BLaER1 (cell line): ENCODE data around the gene CDH13.

Source experiments
- H3K27ac ChIP-seq: shearing (Covaris generic); formaldehyde crosslinking; 2 replicates; pipeline ENCODE4 v1.8.1; 2022
- H3K27me3 ChIP-seq: shearing (Covaris generic); formaldehyde crosslinking; 2 replicates; pipeline ENCODE4 v1.8.1; 2022
- H3K36me3 ChIP-seq: shearing (Covaris generic); formaldehyde crosslinking; 2 replicates; pipeline ENCODE4 v1.8.1; 2022
- H3K4me1 ChIP-seq: shearing (Covaris generic); formaldehyde crosslinking; 2 replicates; pipeline ENCODE4 v1.8.1; 2022
- H3K4me2 ChIP-seq: shearing (Covaris generic); formaldehyde crosslinking; 2 replicates; pipeline ENCODE4 v1.8.1; 2022
- H3K4me3 ChIP-seq: shearing (Covaris generic); formaldehyde crosslinking; 2 replicates; pipeline ENCODE4 v1.8.1; 2022
- H3K9ac ChIP-seq: shearing (Covaris generic); formaldehyde crosslinking; 2 replicates; pipeline ENCODE4 v1.8.1; 2022
- H3K9me3 ChIP-seq: shearing (Covaris generic); formaldehyde crosslinking; 2 replicates; pipeline ENCODE4 v1.8.1; 2022
- H4K20me1 ChIP-seq: shearing (Covaris generic); formaldehyde crosslinking; 2 replicates; pipeline ENCODE4 v1.8.1; 2022
- Cebpa-rat ChIP-seq: shearing (Covaris generic); IDR thresholded peaks from 2 replicates; pipeline ENCODE4 v1.8.1; 2022

Gene CDH13

DNA sequence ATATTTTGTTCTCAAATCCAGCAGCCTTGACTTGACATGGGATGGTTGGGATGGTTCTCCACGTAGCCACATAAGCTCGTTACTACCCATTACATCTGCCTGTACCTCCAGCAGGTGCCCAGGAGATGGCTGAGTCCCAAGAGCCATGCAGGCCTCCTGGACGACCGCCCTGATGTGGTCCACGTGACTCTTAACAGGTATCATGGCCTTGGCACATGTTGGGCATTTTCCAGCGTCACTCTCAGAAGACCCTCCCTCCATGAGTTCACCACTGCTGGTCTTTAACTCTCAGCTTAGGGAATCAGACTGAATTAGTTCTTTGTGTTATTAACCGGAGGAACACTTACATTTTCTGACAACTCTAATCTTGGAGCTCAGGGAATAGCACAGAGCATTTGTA lies 161.5 kb downstream of the CDH13 start:
- no peak for TF ChIP-seq Cebpa-rat
- H3K4me2 ChIP-seq: no peak overlapping the region
- H3K27me3 ChIP-seq: no peaks in the 10 kb centered on the region
- H4K20me1 ChIP-seq: no peaks in the 10 kb centered on the region
- no peak overlapping the region for H3K27ac ChIP-seq
- no peaks in the 10 kb centered on the region for H3K36me3 ChIP-seq
- H3K9me3 ChIP-seq: no peaks in the 10 kb centered on the region
- peaks cover 12% of the 10 kb centered on the region for H3K4me1 ChIP-seq
- H3K9ac ChIP-seq: no peak overlapping the region
- no peak overlapping the region for H3K4me3 ChIP-seq

DNA sequence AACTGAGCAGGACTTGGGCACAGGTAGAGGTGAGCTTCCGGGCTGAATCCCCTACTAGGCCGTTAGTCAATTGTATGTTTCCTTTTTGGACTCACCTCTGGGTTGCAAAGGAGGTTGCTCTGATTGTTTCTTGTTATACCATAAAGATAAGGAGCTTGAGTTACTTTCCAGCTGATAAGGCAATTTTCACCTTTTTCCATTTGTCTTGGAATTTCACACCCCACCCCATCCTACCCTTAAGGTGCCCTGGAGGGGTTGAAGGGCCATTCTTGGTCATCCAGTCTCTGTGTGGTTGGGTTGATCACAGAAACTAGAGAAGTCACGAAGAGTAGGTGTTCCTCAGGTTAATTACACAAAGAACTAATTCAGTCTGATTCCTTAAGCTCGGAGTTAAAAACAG lies 162.2 kb downstream of the CDH13 start:
- TF ChIP-seq Cebpa-rat: no peak
- Histone ChIP-seq H3K27me3 (no peaks in the 10 kb centered on the region), H3K4me3 (no peak overlapping the region)

DNA sequence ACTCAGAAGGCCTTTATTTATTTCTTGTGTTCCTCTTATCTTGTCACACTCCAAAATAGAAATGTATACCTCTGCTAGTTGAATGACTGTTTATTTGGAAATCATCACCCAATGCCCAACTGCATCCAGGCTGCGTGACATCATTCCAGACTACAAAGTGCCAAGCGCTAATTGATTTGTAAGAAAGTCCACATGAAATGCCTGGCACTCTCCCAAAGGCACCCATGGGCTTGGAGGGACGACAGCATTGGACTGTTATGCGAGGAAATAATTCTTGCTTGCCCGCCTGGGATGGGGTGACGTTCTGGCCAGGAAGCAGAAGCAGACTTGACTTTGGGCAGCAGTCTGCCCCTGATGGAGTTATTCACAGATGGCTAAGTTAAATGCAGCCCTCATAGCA lies 165.9 kb downstream of the CDH13 start:
- no peaks in the 10 kb centered on the region for H3K4me1 ChIP-seq
- no peaks in the 10 kb centered on the region for H4K20me1 ChIP-seq
- H3K4me2 ChIP-seq: no peak overlapping the region
- H3K9me3 ChIP-seq: no peaks in the 10 kb centered on the region
- H3K4me3 ChIP-seq: no peak overlapping the region
- no peaks in the 10 kb centered on the region for H3K27me3 ChIP-seq
- H3K36me3 ChIP-seq: no peaks in the 10 kb centered on the region
- no peak for TF ChIP-seq Cebpa-rat
- no peak overlapping the region for H3K27ac ChIP-seq
- H3K9ac ChIP-seq: no peak overlapping the region

More for the DNA sequence above, 162.2 kb downstream of the CDH13 start:
- no peaks in the 10 kb centered on the region for H3K36me3 ChIP-seq
- no peaks in the 10 kb centered on the region for H3K9me3 ChIP-seq
- peaks cover 12% of the 10 kb centered on the region for H3K4me1 ChIP-seq
- H3K9ac ChIP-seq: no peak overlapping the region
- no peak overlapping the region for H3K4me2 ChIP-seq
- no peak overlapping the region for H3K27ac ChIP-seq
- H4K20me1 ChIP-seq: no peaks in the 10 kb centered on the region

DNA sequence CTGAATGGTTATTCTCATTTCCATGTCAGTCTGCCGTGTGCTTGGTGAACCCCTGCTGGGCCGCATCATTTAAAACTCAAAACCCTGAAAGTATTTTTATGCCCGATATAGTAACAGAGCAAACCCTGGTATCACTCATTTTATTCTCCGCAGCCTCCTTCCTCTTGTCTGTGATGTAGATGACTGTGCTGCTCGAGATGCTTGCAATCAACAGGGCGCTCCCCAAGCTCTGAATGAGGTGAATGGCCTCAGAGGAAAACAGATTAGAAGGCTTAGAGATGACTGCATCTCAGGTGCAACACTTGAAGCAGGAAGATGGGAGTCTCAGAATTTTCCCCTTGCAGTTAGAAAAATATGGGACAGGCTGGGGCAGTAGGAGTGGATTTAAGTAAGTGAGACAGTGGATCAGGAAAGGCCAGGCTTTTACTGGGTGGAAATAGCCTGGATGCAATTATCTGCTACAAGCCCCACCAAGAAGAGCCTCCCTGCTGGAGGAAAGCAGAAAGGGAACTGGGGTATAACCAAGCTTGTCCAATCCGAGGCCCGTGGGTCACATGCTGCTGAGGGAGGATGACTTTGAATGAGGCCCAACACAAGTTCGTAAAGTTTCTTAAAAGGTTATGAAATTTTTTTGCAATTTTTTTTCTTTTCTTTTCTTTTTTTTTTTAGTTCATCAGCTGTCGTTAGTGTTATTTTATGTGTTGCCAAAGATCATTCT lies 166.9 kb downstream of the CDH13 start:
- no peaks in the 10 kb centered on the region for H3K9me3 ChIP-seq
- H3K4me2 ChIP-seq: no peak overlapping the region
- no peak overlapping the region for H3K9ac ChIP-seq
- no peak overlapping the region for H3K27ac ChIP-seq
- H4K20me1 ChIP-seq: no peaks in the 10 kb centered on the region
- H3K4me3 ChIP-seq: no peak overlapping the region
- H3K27me3 ChIP-seq: no peaks in the 10 kb centered on the region
- no peaks in the 10 kb centered on the region for H3K4me1 ChIP-seq
- TF ChIP-seq Cebpa-rat: no peak
- no peaks in the 10 kb centered on the region for H3K36me3 ChIP-seq

DNA sequence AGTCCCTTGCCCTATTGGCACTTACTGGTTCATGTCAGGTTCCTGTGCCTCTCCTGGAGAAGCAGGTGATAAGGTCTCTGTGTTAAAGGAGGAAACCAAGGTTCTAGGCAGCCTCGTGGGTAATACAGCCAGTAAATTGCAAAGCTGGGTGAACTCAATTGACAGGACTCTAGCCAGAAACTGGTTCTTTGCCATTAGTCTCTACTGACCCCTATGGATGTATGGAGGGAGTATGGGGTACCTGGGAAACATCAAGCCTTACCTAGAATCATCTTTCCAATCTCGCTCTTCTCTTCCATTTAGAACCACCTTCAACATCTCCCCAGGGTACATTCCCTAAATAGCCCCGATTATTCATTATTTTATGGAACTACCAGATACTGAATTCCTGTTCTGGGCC lies 169.3 kb downstream of the CDH13 start:
- Histone ChIP-seq H4K20me1 (no peaks in the 10 kb centered on the region), H3K27ac (no peak overlapping the region), H3K9ac (no peak overlapping the region), H3K36me3 (no peaks in the 10 kb centered on the region), H3K4me1 (no peaks in the 10 kb centered on the region), H3K27me3 (no peaks in the 10 kb centered on the region), H3K4me3 (no peak overlapping the region), H3K4me2 (no peak overlapping the region), H3K9me3 (no peaks in the 10 kb centered on the region)
- TF ChIP-seq Cebpa-rat: no peak

DNA sequence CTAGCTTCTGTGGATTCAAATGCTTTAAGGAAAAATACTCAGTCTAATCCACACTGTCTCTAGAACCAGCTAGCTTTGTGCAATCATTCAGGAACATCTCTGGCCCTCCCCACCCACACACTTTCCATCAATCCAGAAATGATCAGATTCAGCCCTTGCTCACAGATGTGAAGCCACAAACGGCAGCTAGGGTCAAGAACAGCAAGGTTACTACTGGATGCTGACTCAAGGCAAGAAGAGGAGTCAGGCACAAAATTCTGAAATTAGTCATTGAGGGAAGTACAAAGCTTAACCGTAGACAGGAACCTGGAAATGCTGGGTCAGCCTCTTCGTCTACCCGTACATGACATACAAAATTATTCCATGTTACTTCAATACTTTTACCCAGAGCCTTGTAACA lies 174.6 kb downstream of the CDH13 start:
- H3K27ac ChIP-seq: no peak overlapping the region
- no peak overlapping the region for H3K4me2 ChIP-seq
- TF ChIP-seq Cebpa-rat: no peak
- H3K9ac ChIP-seq: no peak overlapping the region
- no peaks in the 10 kb centered on the region for H3K36me3 ChIP-seq
- no peak overlapping the region for H3K4me3 ChIP-seq
- H3K27me3 ChIP-seq: no peaks in the 10 kb centered on the region
- H4K20me1 ChIP-seq: no peaks in the 10 kb centered on the region
- no peaks in the 10 kb centered on the region for H3K4me1 ChIP-seq
- H3K9me3 ChIP-seq: no peaks in the 10 kb centered on the region

DNA sequence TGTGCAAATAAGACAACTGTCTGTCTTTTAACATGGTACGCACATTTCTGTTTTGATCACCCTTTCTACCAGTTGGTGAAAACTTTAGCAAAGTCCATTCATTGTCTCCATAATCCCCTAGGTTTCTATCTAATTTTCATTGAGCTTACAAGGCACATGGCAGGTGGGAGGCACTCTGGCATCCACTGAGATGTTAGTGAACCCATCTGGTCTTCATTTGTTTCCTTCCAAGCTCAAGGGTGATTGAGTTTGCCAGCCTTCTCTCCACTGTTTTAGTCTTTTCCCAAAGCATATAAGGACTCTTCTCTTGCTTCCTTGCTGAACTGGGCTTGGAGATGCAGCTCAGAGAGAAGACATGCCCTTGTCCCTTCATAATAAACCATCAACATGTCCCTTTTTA lies 179.1 kb downstream of the CDH13 start:
- TF ChIP-seq Cebpa-rat: no peak
- Histone ChIP-seq H4K20me1 (no peaks in the 10 kb centered on the region), H3K27me3 (no peaks in the 10 kb centered on the region), H3K36me3 (no peaks in the 10 kb centered on the region), H3K9me3 (no peaks in the 10 kb centered on the region), H3K4me3 (no peak overlapping the region), H3K9ac (no peak overlapping the region), H3K4me2 (no peak overlapping the region), H3K27ac (no peak overlapping the region), H3K4me1 (no peaks in the 10 kb centered on the region)

DNA sequence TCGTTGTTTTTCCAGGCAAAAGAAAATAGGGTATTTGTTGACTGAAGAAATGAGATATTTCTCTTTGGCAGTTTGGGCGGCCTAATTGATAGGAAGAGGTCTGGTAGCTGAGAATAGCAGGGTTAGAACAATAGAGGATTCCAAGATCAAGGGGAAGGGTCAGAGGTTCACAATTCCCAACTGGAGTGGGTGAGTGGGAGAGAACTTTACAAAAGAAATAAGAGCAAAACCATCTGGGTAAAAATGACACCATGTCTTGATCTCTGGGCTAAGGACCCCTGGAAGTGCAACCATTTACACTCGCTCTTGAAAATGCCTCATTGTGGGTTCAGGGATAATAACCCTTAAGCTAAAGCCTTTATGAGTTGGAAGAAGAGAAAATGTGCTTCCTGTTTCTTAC lies 180.5 kb downstream of the CDH13 start:
- H3K27ac ChIP-seq: no peak overlapping the region
- TF ChIP-seq Cebpa-rat: no peak
- H3K4me1 ChIP-seq: no peaks in the 10 kb centered on the region

DNA sequence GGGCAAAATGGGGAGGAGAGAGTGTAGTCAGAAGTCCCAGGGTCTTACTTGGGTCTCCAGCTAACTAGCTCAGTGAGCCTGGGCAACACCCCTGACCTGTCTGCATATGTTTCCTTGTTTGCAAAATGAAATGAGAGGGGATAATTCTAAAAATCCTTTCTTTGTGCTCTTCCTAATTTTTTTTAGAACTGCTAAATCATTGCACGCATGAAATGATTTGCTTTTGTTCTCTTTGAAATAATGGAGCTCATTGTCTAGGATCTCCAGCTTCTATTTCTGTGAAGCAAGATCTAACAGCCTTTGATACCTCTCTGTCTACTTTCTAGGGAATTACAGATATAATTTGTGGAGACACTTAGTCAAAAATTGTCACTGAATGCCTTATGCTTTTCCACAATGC lies 181.3 kb downstream of the CDH13 start:
- Histone ChIP-seq H3K27me3 (no peaks in the 10 kb centered on the region), H3K27ac (no peak overlapping the region), H4K20me1 (no peaks in the 10 kb centered on the region), H3K36me3 (no peaks in the 10 kb centered on the region), H3K9ac (no peak overlapping the region), H3K4me1 (no peaks in the 10 kb centered on the region), H3K4me2 (no peak overlapping the region), H3K9me3 (no peaks in the 10 kb centered on the region), H3K4me3 (no peak overlapping the region)
- no peak for TF ChIP-seq Cebpa-rat

More for the DNA sequence above, 180.5 kb downstream of the CDH13 start:
- no peaks in the 10 kb centered on the region for H3K36me3 ChIP-seq
- no peak overlapping the region for H3K9ac ChIP-seq
- no peaks in the 10 kb centered on the region for H3K9me3 ChIP-seq
- no peaks in the 10 kb centered on the region for H3K27me3 ChIP-seq
- H3K4me3 ChIP-seq: no peak overlapping the region
- no peaks in the 10 kb centered on the region for H4K20me1 ChIP-seq
- H3K4me2 ChIP-seq: no peak overlapping the region

DNA sequence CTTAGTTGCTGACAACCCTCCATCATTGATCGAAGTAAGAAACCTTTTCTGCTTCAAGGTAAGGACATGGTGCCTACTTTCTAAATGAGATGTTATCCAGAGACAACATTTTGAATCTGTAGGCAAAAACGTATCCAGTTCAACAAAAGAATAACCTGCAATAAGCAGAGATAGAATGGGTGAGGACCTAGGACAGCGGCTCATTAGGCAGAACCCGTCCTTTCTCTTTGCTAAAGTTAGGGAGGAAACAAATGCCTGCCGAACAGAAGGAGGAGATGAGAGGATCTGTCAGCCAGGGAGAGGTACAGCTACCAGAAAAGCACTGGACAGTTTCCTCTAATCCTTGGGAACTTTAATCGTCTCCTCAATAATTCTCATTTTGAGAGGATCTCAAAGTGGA lies 183.3 kb downstream of the CDH13 start:
- no peak overlapping the region for H3K4me3 ChIP-seq
- no peaks in the 10 kb centered on the region for H3K27me3 ChIP-seq
- no peaks in the 10 kb centered on the region for H3K36me3 ChIP-seq
- H4K20me1 ChIP-seq: no peaks in the 10 kb centered on the region
- H3K9me3 ChIP-seq: no peaks in the 10 kb centered on the region
- no peaks in the 10 kb centered on the region for H3K4me1 ChIP-seq
- H3K27ac ChIP-seq: no peak overlapping the region
- no peak for TF ChIP-seq Cebpa-rat
- H3K9ac ChIP-seq: no peak overlapping the region
- H3K4me2 ChIP-seq: no peak overlapping the region

DNA sequence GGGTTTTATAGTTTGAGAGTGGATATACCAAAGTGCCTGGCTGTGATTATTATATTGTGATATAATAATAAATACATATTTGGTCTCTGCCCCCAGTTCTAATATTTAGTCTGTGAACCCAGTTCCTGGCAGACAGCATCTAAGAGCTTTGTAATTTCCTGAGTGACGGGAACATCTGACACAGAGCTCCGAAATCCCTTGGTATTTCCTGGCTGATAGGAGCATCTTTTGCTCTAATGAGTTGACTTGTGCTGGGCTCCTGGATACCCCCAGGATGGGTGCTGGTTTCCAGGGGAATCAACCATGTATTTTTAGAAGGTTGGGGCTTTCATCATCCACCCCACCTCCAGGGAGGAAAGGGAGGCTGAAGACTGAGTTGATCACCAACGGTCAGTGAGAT lies 187.3 kb downstream of the CDH13 start:
- TF ChIP-seq Cebpa-rat: no peak
- Histone ChIP-seq H3K4me3 (no peak overlapping the region), H3K27ac (no peak overlapping the region), H3K27me3 (no peaks in the 10 kb centered on the region), H3K36me3 (no peaks in the 10 kb centered on the region), H3K9me3 (no peaks in the 10 kb centered on the region), H3K4me1 (no peaks in the 10 kb centered on the region), H3K9ac (no peak overlapping the region), H3K4me2 (no peak overlapping the region), H4K20me1 (no peaks in the 10 kb centered on the region)
